Karpas-422 (cell line): ENCODE measurements around the gene FOXO1. TPM values are rescaled to one million over a fixed set of nuclear protein-coding genes. Genes with fewer than 3 reads are reported as not detected.

Experiments
- DNase-seq: peaks from one replicate; pipeline ENCODE4 v3.0.0-alpha.2; 2015
- H2AFZ ChIP-seq: fragments of 200-600 bp; sonication (generic); 2 replicates; pipeline ENCODE4 v1.6.1; 2014; ENCODE audit warnings: antibody characterized with exemption, low read length, mixed read lengths
- H3K27ac ChIP-seq: fragments of 200-600 bp; sonication (generic); 2 replicates; pipeline ENCODE4 v1.5.1; 2014; ENCODE audit warnings: mild to moderate bottlenecking, low read length, moderate library complexity
- H3K27me3 ChIP-seq: fragments of 200-600 bp; sonication (generic); 2 replicates; pipeline ENCODE4 v1.6.1; 2014; ENCODE audit warnings: low read length, mixed read lengths
- H3K36me3 ChIP-seq: fragments of 200-600 bp; sonication (generic); 2 replicates; pipeline ENCODE4 v1.6.1; 2014; ENCODE audit warnings: low read length, mixed read lengths; ENCODE audit not compliant: insufficient read depth
- H3K4me1 ChIP-seq: fragments of 200-600 bp; sonication (generic); 2 replicates; pipeline ENCODE4 v1.6.1; 2014; ENCODE audit warnings: mild to moderate bottlenecking, low read length, mixed read lengths
- H3K4me2 ChIP-seq: fragments of 200-600 bp; sonication (generic); 2 replicates; pipeline ENCODE4 v1.6.1; 2014; ENCODE audit warnings: low read length, low read depth, mild to moderate bottlenecking; ENCODE audit not compliant: poor library complexity, severe bottlenecking
- H3K4me3 ChIP-seq: fragments of 200-600 bp; sonication (generic); 2 replicates; pipeline ENCODE4 v1.5.1; 2014; ENCODE audit warnings: mild to moderate bottlenecking, antibody characterized with exemption, low read length, mixed read lengths
- H3K79me2 ChIP-seq: fragments of 200-600 bp; sonication (generic); 2 replicates; pipeline ENCODE4 v1.6.1; 2014; ENCODE audit warnings: mild to moderate bottlenecking, low read length, mixed read lengths
- H3K9ac ChIP-seq: fragments of 200-600 bp; sonication (generic); 2 replicates; pipeline ENCODE4 v1.6.0; 2014; ENCODE audit warnings: low read length
- H3K9me2 ChIP-seq: fragments of 200-600 bp; sonication (generic), shearing (Covaris generic); replicated peaks from 2 replicates; pipeline ENCODE4 v1.6.0; 2014; ENCODE audit warnings: mild to moderate bottlenecking, low read length, moderate library complexity; ENCODE audit not compliant: insufficient read depth
- H3K9me3 ChIP-seq: fragments of 300-700, 200-600 bp; sonication (generic); 2 replicates; pipeline ENCODE4 v1.6.1; 2014; ENCODE audit warnings: low read length, mixed read lengths
- H4K20me1 ChIP-seq: fragments of 200-600 bp; sonication (generic); 2 replicates; pipeline ENCODE4 v1.6.1; 2014; ENCODE audit warnings: mild to moderate bottlenecking, antibody characterized with exemption, low read length, low read depth; ENCODE audit not compliant: insufficient read depth
- total RNA-seq: library from RNA; depleted of rRNA; stranded (reverse); fragments of >200 nt; shearing (Covaris generic); gene quantifications from 2 replicates; pipeline ENCODE4 v1.2.3, GENCODE V29; 2014; ENCODE audit warnings: low replicate concordance

Gene FOXO1
- total RNA-seq, 1 experiment from 2014 or later, result 51.6 TPM

GRCh38 chr13:40520916-40521315 lies 145.5 kb downstream of the FOXO1 start:
- H3K4me1 ChIP-seq, result peaks cover 30% of the 10 kb centered on the region
- no peak for DNase-seq

GRCh38 chr13:40519637-40520036 lies 146.8 kb downstream of the FOXO1 start:
- no peaks in the 10 kb centered on the region for H3K27me3 ChIP-seq
- no peaks in the 10 kb centered on the region for H3K79me2 ChIP-seq
- H3K9me3 ChIP-seq, result no peaks in the 10 kb centered on the region
- no peaks in the 10 kb centered on the region for H3K36me3 ChIP-seq
- H3K27ac ChIP-seq, result no peak overlapping the region
- no peak overlapping the region for H2AFZ ChIP-seq
- DNase-seq, result no peak
- H3K4me3 ChIP-seq, result no peak overlapping the region
- H3K9me2 ChIP-seq, result no peaks in the 10 kb centered on the region
- H4K20me1 ChIP-seq, result no peaks in the 10 kb centered on the region
- H3K4me2 ChIP-seq, result no peak overlapping the region
- peaks cover 21% of the 10 kb centered on the region for H3K4me1 ChIP-seq
- H3K9ac ChIP-seq, result no peak overlapping the region

More at GRCh38 chr13:40520916-40521315, 145.5 kb downstream of the FOXO1 start:
- H3K9me3 ChIP-seq, result no peaks in the 10 kb centered on the region
- no peak overlapping the region for H3K4me2 ChIP-seq
- H3K4me3 ChIP-seq, result no peak overlapping the region
- H3K9ac ChIP-seq, result no peak overlapping the region
- H4K20me1 ChIP-seq, result no peaks in the 10 kb centered on the region
- no peaks in the 10 kb centered on the region for H3K27me3 ChIP-seq
- no peaks in the 10 kb centered on the region for H3K9me2 ChIP-seq
- H3K36me3 ChIP-seq, result no peaks in the 10 kb centered on the region
- no peak overlapping the region for H3K27ac ChIP-seq
- H3K79me2 ChIP-seq, result no peaks in the 10 kb centered on the region
- H2AFZ ChIP-seq, result no peak overlapping the region

- Histone ChIP-seq H3K4me2 (no peak overlapping the region), H2AFZ (no peak overlapping the region), H3K27me3 (no peaks in the 10 kb centered on the region), H3K4me3 (no peak overlapping the region), H3K36me3 (no peaks in the 10 kb centered on the region), H3K79me2 (no peaks in the 10 kb centered on the region), H3K9me2 (no peaks in the 10 kb centered on the region), H3K9ac (no peak overlapping the region), H3K9me3 (no peaks in the 10 kb centered on the region), H4K20me1 (no peaks in the 10 kb centered on the region), H3K27ac (no peak overlapping the region), H3K4me1 (peaks cover 21% of the 10 kb centered on the region)
- no peak for DNase-seq
These were observed 148.0 kb downstream of the FOXO1 start for GRCh38 chr13:40518481-40518882.

- Histone ChIP-seq H3K27ac (no peak overlapping the region), H3K4me1 (peaks cover 21% of the 10 kb centered on the region), H3K27me3 (no peaks in the 10 kb centered on the region), H4K20me1 (no peaks in the 10 kb centered on the region), H3K79me2 (no peaks in the 10 kb centered on the region), H3K36me3 (no peaks in the 10 kb centered on the region), H3K9ac (no peak overlapping the region), H3K4me3 (no peak overlapping the region), H2AFZ (no peak overlapping the region), H3K4me2 (no peak overlapping the region), H3K9me3 (no peaks in the 10 kb centered on the region), H3K9me2 (no peaks in the 10 kb centered on the region)
- DNase-seq, result no peak
These were observed 148.7 kb downstream of the FOXO1 start for GRCh38 chr13:40517486-40518480.

GRCh38 chr13:40515702-40516101 lies 150.7 kb downstream of the FOXO1 start:
- Histone ChIP-seq H2AFZ (no peak overlapping the region), H3K9me3 (no peaks in the 10 kb centered on the region), H3K4me1 (peaks cover 21% of the 10 kb centered on the region), H3K36me3 (no peaks in the 10 kb centered on the region), H3K4me3 (no peak overlapping the region), H4K20me1 (no peaks in the 10 kb centered on the region), H3K9ac (no peak overlapping the region), H3K27ac (no peak overlapping the region), H3K4me2 (no peak overlapping the region), H3K79me2 (no peaks in the 10 kb centered on the region), H3K9me2 (no peaks in the 10 kb centered on the region), H3K27me3 (no peaks in the 10 kb centered on the region)
- DNase-seq, result no peak

- H2AFZ ChIP-seq, result no peak overlapping the region
- H3K36me3 ChIP-seq, result no peaks in the 10 kb centered on the region
- no peaks in the 10 kb centered on the region for H3K27me3 ChIP-seq
- H3K4me3 ChIP-seq, result no peak overlapping the region
- no peak overlapping the region for H3K9ac ChIP-seq
- H4K20me1 ChIP-seq, result no peaks in the 10 kb centered on the region
- no peak overlapping the region for H3K4me2 ChIP-seq
- no peak overlapping the region for H3K27ac ChIP-seq
- no peak for DNase-seq
- H3K9me3 ChIP-seq, result no peaks in the 10 kb centered on the region
- H3K9me2 ChIP-seq, result no peaks in the 10 kb centered on the region
- H3K79me2 ChIP-seq, result no peaks in the 10 kb centered on the region
- H3K4me1 ChIP-seq, result peaks cover 21% of the 10 kb centered on the region
These were observed 151.6 kb downstream of the FOXO1 start for GRCh38 chr13:40514802-40515201.

- Histone ChIP-seq H3K9me2 (no peaks in the 10 kb centered on the region), H4K20me1 (no peaks in the 10 kb centered on the region), H3K79me2 (no peaks in the 10 kb centered on the region), H3K4me2 (no peak overlapping the region), H3K36me3 (no peaks in the 10 kb centered on the region), H2AFZ (no peak overlapping the region), H3K27me3 (no peaks in the 10 kb centered on the region), H3K9me3 (no peaks in the 10 kb centered on the region), H3K27ac (no peak overlapping the region), H3K4me1 (no peaks in the 10 kb centered on the region), H3K9ac (no peak overlapping the region), H3K4me3 (no peak overlapping the region)
- no peak for DNase-seq
These were observed 156.6 kb downstream of the FOXO1 start for GRCh38 chr13:40509876-40510275.

- no peak for DNase-seq
These were observed 157.6 kb downstream of the FOXO1 start for GRCh38 chr13:40508767-40509342.

More at GRCh38 chr13:40508767-40509342, 157.6 kb downstream of the FOXO1 start:
- H3K4me3 ChIP-seq, result no peak overlapping the region
- no peak overlapping the region for H3K27ac ChIP-seq
- no peak overlapping the region for H3K9ac ChIP-seq
- H4K20me1 ChIP-seq, result no peaks in the 10 kb centered on the region
- H3K36me3 ChIP-seq, result no peaks in the 10 kb centered on the region
- no peaks in the 10 kb centered on the region for H3K9me2 ChIP-seq
- no peaks in the 10 kb centered on the region for H3K4me1 ChIP-seq
- no peaks in the 10 kb centered on the region for H3K9me3 ChIP-seq
- H3K27me3 ChIP-seq, result no peaks in the 10 kb centered on the region
- no peak overlapping the region for H2AFZ ChIP-seq
- H3K79me2 ChIP-seq, result no peaks in the 10 kb centered on the region
- no peak overlapping the region for H3K4me2 ChIP-seq
